GM18873 (cell line): Measurements from ENCODE around the gene ARHGAP10.
"Not testable (repeated sequence)": the region's sequence is repeated elsewhere in the genome, so short reads cannot be mapped to it uniquely, and the experiment has no call there.

Experiments
- ATAC-seq: cut with Tn5 transposase; IDR thresholded peaks from one replicate; pipeline ENCODE4 v1.9.1; 2021; ENCODE audit warnings: mild to moderate bottlenecking, moderate library complexity, moderate number of reproducible peaks; ENCODE audit not compliant: unreplicated experiment, low FRiP score

The ARHGAP10 gene

GRCh38 chr4:147790412-147790811, 58.5 kb downstream of the ARHGAP10 start:
- no peak for ATAC-seq

- ATAC-seq, result no peak
Observed at GRCh38 chr4:147791341-147791740, 59.5 kb downstream of the ARHGAP10 start.

- ATAC-seq, result no peak
Observed at GRCh38 chr4:147791865-147792264, 60.0 kb downstream of the ARHGAP10 start.

DNA sequence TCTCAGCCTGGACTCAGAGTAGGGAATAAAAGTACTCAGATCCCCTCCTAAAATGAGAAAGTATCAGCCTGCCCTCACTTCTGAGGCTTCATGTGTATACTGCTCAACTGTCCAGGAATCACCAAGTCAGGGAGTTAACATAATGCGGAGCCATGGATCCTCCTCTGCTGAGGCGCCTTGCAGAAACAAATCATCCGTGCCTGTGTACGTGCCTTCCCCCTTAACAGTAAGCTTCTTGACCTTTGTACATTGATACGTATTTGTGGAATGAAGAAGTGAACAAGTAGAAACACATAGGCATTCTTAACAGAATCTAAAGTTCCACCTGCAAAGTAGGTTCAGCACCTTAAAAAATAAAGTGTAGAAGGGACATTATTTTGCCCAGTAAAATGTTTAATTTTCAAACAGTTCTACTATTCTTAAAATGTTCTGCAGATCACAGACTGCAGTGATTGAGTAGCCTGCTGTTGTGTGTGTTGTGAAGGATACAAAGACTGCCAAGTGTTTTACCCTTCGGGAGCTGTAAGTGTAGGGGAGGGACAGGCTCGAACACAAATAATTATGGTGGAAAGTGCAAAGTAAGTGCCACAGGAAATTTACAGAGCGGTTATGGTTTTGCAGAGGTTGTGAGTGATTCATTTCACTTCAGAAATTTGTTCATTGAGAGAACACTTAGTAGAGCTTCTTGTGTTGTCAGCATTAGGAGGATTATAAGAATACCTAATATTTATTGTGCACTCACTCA, 61.9 kb downstream of the ARHGAP10 start:
- peak; percentile 35 for ATAC-seq

DNA sequence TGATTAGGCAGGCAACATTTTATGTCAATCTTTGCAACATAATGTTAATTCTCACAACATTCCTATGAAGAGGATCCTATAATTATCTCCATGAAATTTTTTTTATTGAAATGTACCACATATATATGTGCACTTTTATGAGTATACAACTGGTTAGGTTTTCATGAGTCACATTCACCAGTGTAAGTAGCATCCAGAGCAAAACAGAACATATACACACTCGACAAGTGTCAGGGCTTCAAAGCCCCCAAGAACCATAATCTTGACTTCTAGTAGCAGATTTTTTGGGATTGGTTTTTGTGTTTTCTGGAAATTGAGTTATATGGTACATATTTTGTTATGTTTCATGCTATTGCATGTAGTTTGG, 62.4 kb downstream of the ARHGAP10 start:
- peak; percentile 19 for ATAC-seq

DNA sequence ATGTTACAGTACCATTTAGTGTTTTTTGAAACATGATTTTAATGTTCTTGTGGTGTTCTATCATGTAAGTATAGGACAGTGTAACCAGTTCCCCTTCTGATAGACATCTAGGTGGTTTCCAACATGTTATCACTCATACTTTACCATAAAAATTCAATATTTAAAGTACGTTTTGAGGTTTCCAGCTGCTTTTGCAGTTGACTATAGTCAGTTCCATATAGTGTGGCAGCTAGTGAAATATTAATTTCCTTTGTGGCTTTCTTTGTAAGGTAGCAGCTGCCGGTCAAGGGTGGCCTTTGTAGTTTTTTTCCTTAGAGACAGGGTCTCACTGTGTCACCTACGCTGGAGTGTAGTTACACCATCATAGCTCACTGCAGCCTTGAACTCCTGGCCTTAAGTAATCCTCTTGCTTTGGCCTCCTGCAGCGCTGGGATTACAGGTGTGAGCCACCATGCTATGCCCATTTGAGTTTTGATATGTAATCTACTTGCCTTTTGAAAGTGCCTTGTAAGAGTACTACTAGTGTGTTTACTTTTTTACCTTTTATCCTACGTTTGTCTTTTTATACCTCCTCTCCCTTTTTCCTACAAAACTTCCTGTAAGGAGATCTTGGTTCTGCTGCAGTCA, 63.0 kb downstream of the ARHGAP10 start:
- ATAC-seq, result peak; percentile 80

GRCh38 chr4:147799057-147799456, 67.2 kb downstream of the ARHGAP10 start:
- not testable (repeated sequence) for ATAC-seq

- peak; percentile 98 for ATAC-seq
Observed at GRCh38 chr4:147799986-147800555, 68.2 kb downstream of the ARHGAP10 start.

DNA sequence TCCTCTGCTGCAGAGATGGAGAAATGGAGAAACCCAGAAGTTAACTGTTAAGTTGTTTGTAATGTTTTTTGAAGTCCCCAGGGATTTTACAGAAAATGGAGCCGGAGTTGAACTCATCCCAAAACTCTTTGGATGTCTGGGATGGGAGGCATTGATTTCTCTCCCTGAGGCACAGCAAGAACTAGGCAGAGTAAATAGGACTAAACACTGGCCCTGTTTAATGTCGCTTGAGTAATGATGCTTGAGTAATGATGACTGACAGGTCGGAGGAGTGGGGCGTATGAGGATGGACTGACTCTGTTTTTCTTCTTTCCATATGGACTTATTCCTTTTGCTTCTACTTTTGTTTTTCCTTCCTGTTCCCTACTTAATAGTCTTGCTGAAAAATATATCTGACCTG, 69.9 kb downstream of the ARHGAP10 start:
- no peak for ATAC-seq

DNA sequence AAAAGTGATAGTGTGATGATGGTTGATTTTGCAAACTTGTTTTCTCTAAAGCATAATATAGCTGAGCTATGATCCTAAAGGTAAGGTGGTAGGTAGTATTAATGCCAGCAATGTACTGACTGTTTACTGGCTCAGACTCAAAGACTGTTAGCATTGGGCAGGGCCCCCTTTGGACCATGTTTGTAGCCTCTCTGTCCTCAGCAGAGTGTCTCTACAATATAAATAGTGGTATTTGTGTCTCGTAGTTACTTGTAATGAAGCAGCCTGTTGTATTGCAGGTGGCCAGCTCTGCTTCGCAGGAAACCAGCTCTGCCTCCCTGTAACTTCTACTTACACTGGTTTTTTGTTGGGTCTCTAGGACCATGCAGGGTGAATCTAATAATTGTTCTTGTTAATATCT, 70.5 kb downstream of the ARHGAP10 start:
- ATAC-seq, result no peak

- ATAC-seq, result no peak
Observed at GRCh38 chr4:147805946-147806345, 74.1 kb downstream of the ARHGAP10 start.

DNA sequence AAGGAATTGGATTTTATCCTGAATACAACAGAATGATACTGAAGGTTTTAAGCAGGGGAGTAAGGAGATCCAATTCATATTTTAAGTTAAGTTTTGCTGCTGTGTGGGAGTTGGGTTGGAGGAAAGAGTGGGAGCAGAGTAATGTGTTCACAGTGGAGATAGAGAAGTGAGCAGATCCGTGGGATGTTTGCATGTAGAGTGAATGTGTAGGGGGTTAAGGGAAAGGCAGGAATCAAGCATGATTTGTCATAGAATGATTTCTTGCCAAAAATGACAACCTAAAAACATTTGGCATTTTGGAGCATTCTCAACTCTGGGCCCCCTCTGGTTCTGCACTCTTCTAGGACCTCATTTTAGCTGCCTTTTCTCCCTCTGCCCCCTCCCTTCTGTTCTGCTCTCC, 76.6 kb downstream of the ARHGAP10 start:
- ATAC-seq, result no peak

DNA sequence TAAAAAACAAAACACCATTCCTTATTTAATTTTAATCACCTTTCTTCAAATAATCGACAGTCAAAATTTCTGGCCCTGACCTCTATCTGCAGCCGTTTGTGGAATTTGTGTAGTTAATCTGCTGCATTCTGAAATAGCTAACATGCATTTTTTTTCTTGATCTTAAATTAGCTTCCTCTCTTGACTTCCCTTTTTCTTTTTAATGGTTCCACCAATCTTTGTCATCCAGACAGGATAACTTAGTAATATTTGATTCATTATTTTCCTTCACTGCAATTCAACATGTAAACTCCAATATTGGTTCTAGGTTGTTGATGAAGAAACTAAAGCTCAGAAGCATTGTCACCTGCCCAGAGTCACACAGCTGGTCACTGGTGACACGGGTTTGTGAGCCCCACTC, 77.3 kb downstream of the ARHGAP10 start:
- ATAC-seq, result no peak

- no peak for ATAC-seq
Observed at GRCh38 chr4:147811878-147812277, 80.0 kb downstream of the ARHGAP10 start.

DNA sequence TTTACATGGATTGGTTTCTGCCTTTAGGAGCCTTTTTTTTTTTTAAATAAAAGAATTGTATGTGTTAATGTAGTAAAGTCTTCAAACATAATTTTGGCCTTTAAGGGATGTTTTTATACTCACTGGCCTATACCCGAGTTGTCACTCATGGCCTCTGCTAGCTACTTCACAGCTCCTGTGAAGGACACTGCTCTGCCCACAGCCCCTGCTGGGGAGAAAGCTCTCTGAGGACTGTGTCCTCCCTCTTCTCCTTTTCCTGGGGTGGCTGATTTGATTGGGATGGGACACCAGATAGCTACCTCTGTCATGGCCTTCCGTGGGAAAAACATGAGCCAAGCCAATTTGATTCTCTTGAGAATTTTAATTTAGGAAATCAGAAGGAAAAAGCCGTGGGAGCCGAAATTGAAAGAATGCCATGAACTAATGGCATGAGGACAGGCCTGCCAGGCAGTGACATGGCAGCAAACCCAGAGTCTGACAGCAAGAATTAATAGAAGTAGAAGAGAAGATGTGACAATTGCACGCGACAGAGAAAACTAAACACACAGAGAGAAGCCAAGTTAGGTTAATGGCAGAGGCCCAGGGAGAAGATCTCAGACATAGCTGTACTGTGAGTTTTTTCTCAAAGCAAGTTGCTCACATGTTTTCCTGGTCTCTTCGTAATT, 81.4 kb downstream of the ARHGAP10 start:
- no peak for ATAC-seq

DNA sequence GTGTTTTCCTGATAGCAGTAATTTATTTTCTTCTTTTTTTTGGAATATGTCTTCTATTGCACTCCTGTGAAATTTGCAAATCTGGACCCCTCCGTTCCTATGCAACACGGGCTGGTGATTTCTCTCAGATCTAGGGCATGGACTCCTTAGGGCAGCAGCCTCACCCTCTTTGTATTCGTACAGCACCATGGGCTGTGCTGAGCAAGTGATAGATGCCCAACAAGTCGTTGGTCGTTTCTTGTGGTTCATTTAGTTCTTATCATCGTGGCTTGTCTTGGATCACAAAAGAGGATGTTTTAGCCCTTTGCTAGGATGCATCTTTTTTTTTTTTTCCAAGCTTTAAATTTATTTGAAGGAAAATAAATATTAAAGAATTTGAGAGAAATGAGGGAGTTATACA, 82.1 kb downstream of the ARHGAP10 start:
- no peak for ATAC-seq

DNA sequence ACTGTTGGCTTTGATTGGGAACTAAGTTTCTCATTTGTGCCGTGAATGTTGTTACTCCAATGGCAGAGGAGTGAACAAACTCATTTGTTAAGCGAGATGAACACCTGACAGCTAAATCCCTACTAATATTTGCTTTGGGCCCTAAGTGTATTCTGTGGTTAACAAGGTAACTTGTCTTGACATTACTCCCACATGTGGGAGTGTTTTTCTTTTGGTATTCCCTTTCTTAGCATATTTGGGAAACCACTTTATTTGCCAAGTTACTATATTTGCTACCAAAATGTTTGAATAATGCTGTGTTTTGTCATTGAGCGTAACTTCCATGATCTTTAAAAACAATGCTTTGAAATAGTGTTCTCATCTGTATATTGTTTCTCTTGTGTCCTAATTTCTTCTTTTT, 82.5 kb downstream of the ARHGAP10 start:
- ATAC-seq, result no peak

GRCh38 chr4:147815741-147816140, 83.9 kb downstream of the ARHGAP10 start:
- ATAC-seq, result no peak

- no peak for ATAC-seq
Observed at GRCh38 chr4:147816382-147817254, 84.7 kb downstream of the ARHGAP10 start.

DNA sequence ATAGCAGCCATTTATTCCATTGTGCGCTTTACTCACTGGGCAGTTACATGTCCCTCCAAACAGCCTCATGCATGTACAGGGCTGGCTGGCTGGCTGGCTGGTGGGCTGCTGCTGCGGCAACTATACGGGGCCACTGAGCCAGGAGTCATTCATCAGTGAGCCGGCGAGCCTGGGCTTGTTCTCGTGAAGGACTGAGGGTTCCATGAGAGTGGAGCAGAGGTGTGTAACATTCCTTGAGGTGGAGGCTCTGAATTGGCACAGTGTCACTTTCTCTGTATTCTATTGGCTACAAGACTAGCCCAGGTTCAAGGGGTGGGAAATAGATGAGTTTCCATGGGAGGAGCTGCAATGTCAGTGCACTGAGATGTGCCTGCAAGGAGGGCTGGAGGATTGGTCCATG, 89.1 kb downstream of the ARHGAP10 start:
- no peak for ATAC-seq
